OCI-LY1 (cell line): Measurements from ENCODE around the gene TMEM176A.
A peak's percentile ranks its signal among the peaks of the same experiment; 100 is the strongest.

Source experiments
- H2AFZ ChIP-seq: fragments of 200-600 bp; sonication (generic), shearing (Covaris generic); 2 replicates; pipeline ENCODE4 v1.6.0; 2014; ENCODE audit warnings: antibody characterized with exemption, mild to moderate bottlenecking, low read length
- H3F3A ChIP-seq: fragments of 200-600 bp; sonication (generic), shearing (Covaris generic); 2 replicates; pipeline ENCODE4 v1.6.0; 2014; ENCODE audit warnings: mild to moderate bottlenecking, antibody characterized with exemption, low read length, moderate library complexity; ENCODE audit not compliant: insufficient read depth
- H3K27ac ChIP-seq: fragments of 200-600 bp; sonication (generic); 2 replicates; pipeline ENCODE4 v1.5.1; 2014; ENCODE audit warnings: low read length, mixed run types, mild to moderate bottlenecking, low read depth; ENCODE audit not compliant: poor library complexity, severe bottlenecking
- H3K27me3 ChIP-seq: fragments of 200-600 bp; sonication (generic); 2 replicates; pipeline ENCODE4 v1.6.0; 2014; ENCODE audit warnings: antibody characterized with exemption, mild to moderate bottlenecking, low read length, moderate library complexity; ENCODE audit not compliant: insufficient read depth
- H3K36me3 ChIP-seq: fragments of 200-600 bp; sonication (generic); 2 replicates; pipeline ENCODE4 v1.6.1; 2014; ENCODE audit warnings: mild to moderate bottlenecking, antibody characterized with exemption, low read length, moderate library complexity, mixed read lengths; ENCODE audit not compliant: insufficient read depth
- H3K4me1 ChIP-seq: fragments of 200-600 bp; sonication (generic); 2 replicates; pipeline ENCODE4 v1.5.1; 2014; ENCODE audit warnings: mild to moderate bottlenecking, low read length, moderate library complexity; ENCODE audit not compliant: insufficient read depth, severe bottlenecking
- H3K4me2 ChIP-seq: fragments of 200-600 bp; sonication (generic), shearing (Covaris generic); 2 replicates; pipeline ENCODE4 v1.6.1; 2014; ENCODE audit warnings: low read length
- H3K4me3 ChIP-seq: fragments of 200-600 bp; sonication (generic); 2 replicates; pipeline ENCODE4 v1.5.1; 2014; ENCODE audit warnings: low read length, low read depth, mild to moderate bottlenecking, mixed read lengths; ENCODE audit not compliant: poor library complexity, severe bottlenecking
- H3K79me2 ChIP-seq: fragments of 200-600 bp; shearing (Covaris generic); 2 replicates; pipeline ENCODE4 v1.6.1; 2016; ENCODE audit warnings: mixed run types, low read length, mixed read lengths; ENCODE audit not compliant: insufficient read depth
- H3K9ac ChIP-seq: fragments of 200-600 bp; sonication (generic), shearing (Covaris generic); 2 replicates; pipeline ENCODE4 v1.6.1; 2014; ENCODE audit warnings: mild to moderate bottlenecking, low read length, mixed read lengths
- H3K9me2 ChIP-seq: fragments of 200-600 bp; sonication (generic), shearing (Covaris generic); 2 replicates; pipeline ENCODE4 v1.6.1; 2014; ENCODE audit warnings: low read depth, mild to moderate bottlenecking, low read length, mixed read lengths
- H3K9me3 ChIP-seq: fragments of 200-600 bp; shearing (Covaris generic); 2 replicates; pipeline ENCODE4 v1.6.1; 2014; ENCODE audit warnings: low read length, mixed read lengths
- H4K20me1 ChIP-seq: fragments of 200-600 bp; sonication (generic), shearing (Covaris generic); 2 replicates; pipeline ENCODE4 v1.6.0; 2016; ENCODE audit warnings: mild to moderate bottlenecking, low read length; ENCODE audit not compliant: insufficient read depth
- EZH2 ChIP-seq: fragments of 200-600 bp; sonication (generic), shearing (Covaris generic); IDR thresholded peaks from 2 replicates; pipeline ENCODE4 v1.8.0; 2017; ENCODE audit warnings: borderline replicate concordance, mixed run types, mild to moderate bottlenecking, antibody characterized with exemption, low read length, moderate library complexity, mixed read lengths
- TF ChIP-seq, protein P1 (sequence below): fragments of 200-600 bp; sonication (generic), shearing (Covaris generic); IDR thresholded peaks from 2 replicates; pipeline ENCODE4 v1.5.1; 2017; ENCODE audit warnings: mild to moderate bottlenecking, antibody characterized with exemption, low read length, moderate library complexity, mixed read lengths

Gene TMEM176A

DNA sequence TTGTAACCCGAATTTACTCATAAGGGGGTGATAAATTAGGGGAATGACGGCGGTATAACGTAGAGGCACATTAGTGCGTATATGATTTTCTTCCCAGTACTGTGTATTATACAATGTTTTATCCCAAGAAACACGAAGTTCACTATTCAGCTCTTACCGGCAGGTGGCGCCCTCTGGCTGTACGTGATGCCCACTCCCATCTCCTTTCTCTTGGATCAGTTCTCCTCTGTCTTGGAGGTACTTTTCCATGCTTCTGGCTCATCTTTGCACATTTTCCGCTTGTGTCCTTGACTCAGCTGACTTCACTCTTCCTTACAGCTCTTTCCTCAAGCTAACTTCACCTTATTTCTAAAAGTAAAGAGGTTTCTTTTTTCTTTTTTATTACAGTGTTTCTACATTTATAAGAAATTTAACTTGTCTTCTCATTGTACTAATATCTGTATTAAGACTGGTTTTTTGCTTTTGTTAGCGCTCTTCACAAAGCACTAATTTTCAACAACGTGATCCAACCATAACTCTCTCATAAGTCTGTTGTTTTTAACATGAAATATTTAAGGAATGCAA, 21.7 kb upstream of the TMEM176A start:
- no peak overlapping the region for H2AFZ ChIP-seq
- no peaks in the 10 kb centered on the region for H3K36me3 ChIP-seq
- H3K4me1 ChIP-seq: no peaks in the 10 kb centered on the region
- no peaks in the 10 kb centered on the region for H3K79me2 ChIP-seq
- no peaks in the 10 kb centered on the region for H3F3A ChIP-seq
- no peak overlapping the region for H3K4me3 ChIP-seq
- TF ChIP-seq EZH2: no peak
- TF ChIP-seq, protein P1, sequence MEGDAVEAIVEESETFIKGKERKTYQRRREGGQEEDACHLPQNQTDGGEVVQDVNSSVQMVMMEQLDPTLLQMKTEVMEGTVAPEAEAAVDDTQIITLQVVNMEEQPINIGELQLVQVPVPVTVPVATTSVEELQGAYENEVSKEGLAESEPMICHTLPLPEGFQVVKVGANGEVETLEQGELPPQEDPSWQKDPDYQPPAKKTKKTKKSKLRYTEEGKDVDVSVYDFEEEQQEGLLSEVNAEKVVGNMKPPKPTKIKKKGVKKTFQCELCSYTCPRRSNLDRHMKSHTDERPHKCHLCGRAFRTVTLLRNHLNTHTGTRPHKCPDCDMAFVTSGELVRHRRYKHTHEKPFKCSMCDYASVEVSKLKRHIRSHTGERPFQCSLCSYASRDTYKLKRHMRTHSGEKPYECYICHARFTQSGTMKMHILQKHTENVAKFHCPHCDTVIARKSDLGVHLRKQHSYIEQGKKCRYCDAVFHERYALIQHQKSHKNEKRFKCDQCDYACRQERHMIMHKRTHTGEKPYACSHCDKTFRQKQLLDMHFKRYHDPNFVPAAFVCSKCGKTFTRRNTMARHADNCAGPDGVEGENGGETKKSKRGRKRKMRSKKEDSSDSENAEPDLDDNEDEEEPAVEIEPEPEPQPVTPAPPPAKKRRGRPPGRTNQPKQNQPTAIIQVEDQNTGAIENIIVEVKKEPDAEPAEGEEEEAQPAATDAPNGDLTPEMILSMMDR: peak; percentile 98
- H3K4me2 ChIP-seq: no peak overlapping the region
- H3K9ac ChIP-seq: no peak overlapping the region
- no peaks in the 10 kb centered on the region for H3K9me3 ChIP-seq
- H3K27ac ChIP-seq: no peak overlapping the region
- peaks cover 4% of the 10 kb centered on the region; the same call in 1 of the 2 replicates for H3K27me3 ChIP-seq
- no peaks in the 10 kb centered on the region for H4K20me1 ChIP-seq
- H3K9me2 ChIP-seq: no peaks in the 10 kb centered on the region

DNA sequence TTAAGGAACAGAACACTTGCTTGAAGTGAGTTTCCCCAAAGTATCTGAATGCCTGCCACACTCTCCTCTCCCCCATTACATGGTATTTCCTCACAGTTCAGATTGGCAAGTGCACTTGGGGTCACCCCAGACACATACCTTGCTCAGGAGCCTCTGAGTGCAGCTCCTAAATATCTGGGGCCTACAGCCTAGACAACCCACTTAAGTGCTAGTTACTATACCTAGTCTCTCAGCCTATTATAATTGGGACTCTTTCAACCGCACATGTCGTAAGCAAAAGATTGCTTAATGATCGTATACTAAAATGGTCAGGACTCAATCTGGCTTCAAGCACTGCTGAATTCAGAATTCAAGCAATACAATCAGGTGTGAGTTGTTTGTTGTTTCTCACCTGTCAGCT, 20.3 kb upstream of the TMEM176A start:
- Histone ChIP-seq H3K4me2 (no peak overlapping the region), H3K4me3 (no peak overlapping the region), H3K27ac (no peak overlapping the region), H3F3A (no peaks in the 10 kb centered on the region), H3K4me1 (no peaks in the 10 kb centered on the region), H3K9ac (no peak overlapping the region), H3K36me3 (no peaks in the 10 kb centered on the region), H3K27me3 (0 out of 2 replicates have a peak, but pooled peaks cover 4% of the 10 kb centered on the region), H2AFZ (no peak overlapping the region), H3K9me3 (no peaks in the 10 kb centered on the region), H3K9me2 (no peaks in the 10 kb centered on the region), H4K20me1 (no peaks in the 10 kb centered on the region), H3K79me2 (no peaks in the 10 kb centered on the region)
- TF ChIP-seq, protein P1: no peak
- no peak for TF ChIP-seq EZH2

DNA sequence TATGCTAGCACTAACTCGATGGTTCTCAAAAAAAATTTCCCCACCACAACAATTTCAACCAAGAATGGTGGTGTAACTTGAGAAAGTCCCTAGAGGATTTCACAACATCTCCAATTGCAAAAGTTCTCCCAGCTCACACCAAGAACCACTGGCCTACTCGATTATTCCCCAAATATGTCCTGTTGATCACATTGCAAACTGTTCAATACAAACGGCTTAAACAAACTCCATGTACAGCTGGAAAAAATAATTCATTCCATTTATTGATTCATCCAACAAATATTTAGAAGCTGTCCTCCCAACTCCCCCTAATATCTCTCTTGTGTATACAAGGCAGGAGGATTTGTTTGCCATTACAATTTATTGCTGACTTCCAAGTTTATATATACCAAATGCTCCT, 19.5 kb upstream of the TMEM176A start:
- H4K20me1 ChIP-seq: no peaks in the 10 kb centered on the region
- TF ChIP-seq EZH2: no peak
- TF ChIP-seq, protein P1: no peak
- H3F3A ChIP-seq: no peaks in the 10 kb centered on the region
- H3K9me2 ChIP-seq: no peaks in the 10 kb centered on the region
- H3K4me1 ChIP-seq: no peaks in the 10 kb centered on the region
- no peak overlapping the region for H3K9ac ChIP-seq
- H3K9me3 ChIP-seq: no peaks in the 10 kb centered on the region
- no peak overlapping the region for H3K27ac ChIP-seq
- H3K4me3 ChIP-seq: no peak overlapping the region
- H2AFZ ChIP-seq: no peak overlapping the region
- H3K36me3 ChIP-seq: no peaks in the 10 kb centered on the region
- no peak overlapping the region for H3K4me2 ChIP-seq
- no peaks in the 10 kb centered on the region for H3K79me2 ChIP-seq
- H3K27me3 ChIP-seq: 0 out of 2 replicates have a peak, but pooled peaks cover 4% of the 10 kb centered on the region
